Left renal pelvis (tissue), 4 donors: ENCODE data around the gene FMR1NB. TPM values are rescaled to one million over a fixed set of nuclear protein-coding genes. Genes with fewer than 3 reads are reported as not detected.

Source experiments
- DNase-seq, 4 donors: peaks; one replicate each; pipeline ENCODE4 v3.0.0-alpha.2; 2013; ENCODE audit warnings: low read depth in 4 of 4, low spot score in 3 of 4
- polyA plus RNA-seq, 4 donors: library from polyadenylated mRNA; unstranded; fragments of 120-200 nt; gene quantifications; one replicate each; pipeline ENCODE4 v1.2.1, GENCODE V29; 2013; ENCODE audit not compliant: insufficient read length in 4 of 4

Gene FMR1NB
- polyA plus RNA-seq, 4 donors = 0.23 to 0.37 TPM; not detected in 2

DNA sequence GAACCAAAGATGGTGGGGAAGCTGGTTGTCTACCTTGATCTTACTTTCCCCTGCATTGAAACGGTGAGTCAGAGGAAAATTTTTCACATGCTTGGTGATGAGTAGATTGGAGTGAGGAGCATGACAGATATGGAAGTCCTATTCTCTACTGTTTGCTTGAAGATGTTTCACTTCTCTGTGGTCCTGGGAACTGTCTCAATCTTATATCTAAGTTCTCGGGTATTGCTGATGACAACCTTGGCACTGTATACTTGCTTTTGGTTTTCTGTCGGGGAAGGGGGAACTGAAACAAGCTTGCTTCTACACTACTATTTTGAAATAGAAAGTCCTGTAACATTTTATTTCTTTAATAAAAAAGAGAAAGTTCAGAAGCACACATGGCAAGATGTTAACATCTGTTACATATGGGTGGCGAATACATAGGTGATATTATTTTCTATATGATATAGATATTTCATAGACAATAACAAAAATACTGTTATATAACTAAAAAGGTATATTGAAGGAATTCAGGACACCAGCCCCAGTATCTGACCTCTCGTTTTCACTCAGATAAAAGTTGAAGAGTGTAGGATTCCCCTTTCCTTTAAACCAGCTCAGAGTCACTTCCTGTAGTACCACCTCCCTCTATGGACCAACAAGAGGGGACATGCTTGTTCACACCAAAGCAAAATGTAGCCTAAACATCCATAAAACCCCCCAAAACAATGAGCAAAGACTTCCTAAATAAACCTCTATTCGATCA lies 88.8 kb downstream of the FMR1NB start:
- DNase-seq = no peak

DNA sequence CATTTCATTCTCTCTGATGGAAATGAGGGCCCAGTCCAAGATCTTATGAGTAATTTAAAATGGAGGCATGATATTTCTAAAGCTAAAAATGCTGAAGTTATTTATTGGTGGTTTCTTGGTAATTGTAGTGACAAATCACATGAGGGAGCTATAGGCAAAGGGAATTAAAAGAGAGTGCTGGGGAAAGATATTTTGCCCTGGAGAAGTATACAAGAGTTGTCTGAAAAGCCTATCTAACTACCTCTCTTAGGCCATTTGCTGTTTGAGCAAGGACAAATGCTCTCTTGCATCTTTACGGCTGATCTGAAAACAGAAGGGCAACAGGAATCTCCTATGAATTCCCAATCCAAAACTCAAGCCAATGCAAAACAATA lies 89.4 kb downstream of the FMR1NB start:
- DNase-seq = no peak

Other genes with a start within 250 kb of the FMR1NB start
- gene FMR1, start 69.4 kb upstream of the FMR1NB start, polyA plus RNA-seq = 10 to 100 TPM; 66.5 to 93.0 (median 83.5) TPM